PC-3 (cell line): ENCODE measurements around the gene CHST8. TPM values are rescaled to one million over a fixed set of nuclear protein-coding genes. Genes with fewer than 3 reads are reported as not detected.

Experiments used
- ATAC-seq: fragments of 200-7000 bp; cut with Tn5 transposase; 2 replicates; pipeline ENCODE4 v1.9.1; 2020; ENCODE audit warnings: mild to moderate bottlenecking, moderate library complexity
- BruUV-seq: library from RNA; stranded (reverse); fragments of 400-500 nt; replicated peaks from 2 replicates; lab custom pipeline; 2021; lab: Mats Ljungman, UMichigan
- CTCF ChIA-PET: fragments of 300-600 bp; sonication (Branson Sonifier 250); formaldehyde crosslinking; loops from one replicate; lab custom pipeline; 2022; ENCODE audit warnings: antibody characterized with exemption; lab: Charles Lee
- POLR2A ChIA-PET: fragments of 300-600 bp; sonication (Branson Sonifier 250); formaldehyde crosslinking; loops from one replicate; lab custom pipeline; 2022; ENCODE audit warnings: antibody characterized with exemption; ENCODE audit not compliant: unreplicated experiment; lab: Charles Lee
- DNase-seq: peaks from one replicate; pipeline ENCODE4 v3.0.0-alpha.2; 2015
- H2AFZ ChIP-seq: fragments of 300-600 bp; sonication (generic); 2 replicates; pipeline ENCODE4 v1.6.0; 2016; ENCODE audit warnings: antibody characterized with exemption, low read length
- H3F3A ChIP-seq: fragments of 300-600 bp; sonication (generic); one replicate; pipeline ENCODE4 v1.6.0; 2017; ENCODE audit warnings: antibody characterized with exemption, low read length, control low read depth, mild to moderate bottlenecking; ENCODE audit not compliant: unreplicated experiment
- H3K27ac ChIP-seq: fragments of 300-600 bp; sonication (generic); 2 replicates; pipeline ENCODE4 v1.5.1; 2016; ENCODE audit warnings: mild to moderate bottlenecking, low read length
- H3K27me3 ChIP-seq: fragments of 300-600 bp; sonication (generic); 2 replicates; pipeline ENCODE4 v1.6.1; 2016; ENCODE audit warnings: low read length, mixed read lengths
- H3K36me3 ChIP-seq: fragments of 300-600 bp; sonication (generic); 2 replicates; pipeline ENCODE4 v1.6.1; 2016; ENCODE audit warnings: low read depth, mixed run types, low read length, mixed read lengths
- H3K4me1 ChIP-seq: fragments of 300-600 bp; sonication (generic); 2 replicates; pipeline ENCODE4 v1.5.1; 2016; ENCODE audit warnings: low read length; ENCODE audit not compliant: insufficient read depth
- H3K4me2 ChIP-seq: fragments of 300-600 bp; sonication (generic); 2 replicates; pipeline ENCODE4 v1.6.0; 2016; ENCODE audit warnings: low read length
- H3K4me3 ChIP-seq: fragments of 300-600 bp; sonication (generic); 2 replicates; pipeline ENCODE4 v1.5.1; 2016; ENCODE audit warnings: mild to moderate bottlenecking, low read length, mixed read lengths
- H3K79me2 ChIP-seq: fragments of 300-600 bp; sonication (generic); 2 replicates; pipeline ENCODE4 v1.6.1; 2017; ENCODE audit warnings: low read length, mixed read lengths
- H3K9ac ChIP-seq: fragments of 300-600 bp; sonication (generic); 2 replicates; pipeline ENCODE4 v1.6.0; 2016; ENCODE audit warnings: mild to moderate bottlenecking, low read length
- H3K9me2 ChIP-seq: fragments of 300-600 bp; sonication (generic); replicated peaks from 2 replicates; pipeline ENCODE4 v1.6.1; 2016; ENCODE audit warnings: mixed run types, low read length, mixed read lengths
- H3K9me3 ChIP-seq: fragments of 300-600 bp; sonication (generic); 2 replicates; pipeline ENCODE4 v1.6.1; 2016; ENCODE audit warnings: low read length, mixed read lengths
- H4K20me1 ChIP-seq: fragments of 300-600 bp; sonication (generic); 2 replicates; pipeline ENCODE4 v1.6.1; 2016; ENCODE audit warnings: low read length, mixed read lengths
- EZH2 ChIP-seq: fragments of 300-600 bp; sonication (generic); IDR thresholded peaks from one replicate; pipeline ENCODE4 v1.6.1; 2017; ENCODE audit warnings: antibody characterized with exemption, mild to moderate bottlenecking, low read length; ENCODE audit not compliant: unreplicated experiment
- EZH2phosphoT487 ChIP-seq: fragments of 300-600 bp; sonication (generic); IDR thresholded peaks from 2 replicates; pipeline ENCODE4 v1.6.1; 2018; ENCODE audit warnings: mild to moderate bottlenecking, antibody characterized with exemption, low read length, borderline replicate concordance
- intact Hi-C: fragments of 100-400 bp; cut with micrococcal nuclease; formaldehyde crosslinking; loops from 2 replicates; pipeline ENCODE4 v1.9.0; 2023
- total RNA-seq: library from RNA; depleted of rRNA; stranded (reverse); fragments of >200 nt; gene quantifications from 2 replicates; pipeline ENCODE4 v1.2.3, GENCODE V29; 2014
- TF ChIP-seq, protein P1 (sequence below): fragments of 300-600 bp; sonication (generic); conservative IDR thresholded peaks from 2 replicates; pipeline ENCODE4 v1.5.1; 2017; ENCODE audit warnings: antibody characterized with exemption, low read depth, mild to moderate bottlenecking, low read length

CHST8 gene
- total RNA-seq, 1 experiment from 2014 or later: 0.36 TPM

DNA sequence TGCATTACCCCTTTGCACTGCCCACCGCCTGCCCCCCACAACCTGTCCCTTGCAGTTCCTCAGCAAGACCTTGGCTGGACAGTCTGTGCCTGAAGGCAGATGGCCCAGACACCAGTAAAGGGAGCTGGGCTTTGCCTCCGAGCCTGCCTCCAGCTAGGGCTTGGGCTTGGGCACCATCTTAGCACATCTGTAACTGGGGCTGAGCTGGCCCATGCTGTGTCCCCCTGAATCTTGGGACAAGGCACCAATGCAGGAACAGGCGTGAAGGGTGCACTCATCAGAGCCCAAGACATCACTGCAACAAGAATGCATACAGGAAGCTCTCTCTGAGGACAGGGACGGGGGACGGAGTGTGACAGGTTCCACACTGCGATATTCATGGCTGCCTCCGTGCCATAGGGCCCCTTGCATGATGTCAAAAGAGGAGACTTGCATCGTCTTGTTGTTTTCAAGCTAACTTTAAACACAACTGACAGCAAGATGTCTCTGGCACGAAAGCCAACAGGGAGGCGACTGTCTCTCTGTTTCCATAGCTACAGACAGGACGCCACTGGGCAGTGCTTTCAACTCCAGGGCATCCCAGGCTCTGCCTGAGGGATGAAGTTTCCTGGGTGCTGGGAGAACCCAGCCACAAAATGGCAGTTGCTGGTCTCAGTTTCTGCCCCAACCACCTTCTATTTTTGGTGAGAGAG, 8.7 kb upstream of the CHST8 start:
- TF ChIP-seq EZH2phosphoT487: no peak
- TF ChIP-seq EZH2: no peak
- TF ChIP-seq, protein P1, sequence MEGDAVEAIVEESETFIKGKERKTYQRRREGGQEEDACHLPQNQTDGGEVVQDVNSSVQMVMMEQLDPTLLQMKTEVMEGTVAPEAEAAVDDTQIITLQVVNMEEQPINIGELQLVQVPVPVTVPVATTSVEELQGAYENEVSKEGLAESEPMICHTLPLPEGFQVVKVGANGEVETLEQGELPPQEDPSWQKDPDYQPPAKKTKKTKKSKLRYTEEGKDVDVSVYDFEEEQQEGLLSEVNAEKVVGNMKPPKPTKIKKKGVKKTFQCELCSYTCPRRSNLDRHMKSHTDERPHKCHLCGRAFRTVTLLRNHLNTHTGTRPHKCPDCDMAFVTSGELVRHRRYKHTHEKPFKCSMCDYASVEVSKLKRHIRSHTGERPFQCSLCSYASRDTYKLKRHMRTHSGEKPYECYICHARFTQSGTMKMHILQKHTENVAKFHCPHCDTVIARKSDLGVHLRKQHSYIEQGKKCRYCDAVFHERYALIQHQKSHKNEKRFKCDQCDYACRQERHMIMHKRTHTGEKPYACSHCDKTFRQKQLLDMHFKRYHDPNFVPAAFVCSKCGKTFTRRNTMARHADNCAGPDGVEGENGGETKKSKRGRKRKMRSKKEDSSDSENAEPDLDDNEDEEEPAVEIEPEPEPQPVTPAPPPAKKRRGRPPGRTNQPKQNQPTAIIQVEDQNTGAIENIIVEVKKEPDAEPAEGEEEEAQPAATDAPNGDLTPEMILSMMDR: no peak
- H3K9ac ChIP-seq: no peak overlapping the region
- H4K20me1 ChIP-seq: no peaks in the 10 kb centered on the region
- no peaks in the 10 kb centered on the region for H3K9me2 ChIP-seq
- H2AFZ ChIP-seq: no peak overlapping the region
- no peak overlapping the region for H3K27ac ChIP-seq
- no TSS peak for BruUV-seq
- DNase-seq: no peak
- H3K79me2 ChIP-seq: no peaks in the 10 kb centered on the region
- H3K4me1 ChIP-seq: no peaks in the 10 kb centered on the region
- no peaks in the 10 kb centered on the region for H3K36me3 ChIP-seq
- POLR2A ChIA-PET: no interaction called here
- H3K9me3 ChIP-seq: no peaks in the 10 kb centered on the region
- no peak overlapping the region for H3K4me2 ChIP-seq
- intact Hi-C loops: no loop called here
- no peak for ATAC-seq
- no peaks in the 10 kb centered on the region for H3F3A ChIP-seq
- CTCF ChIA-PET: no interaction called here
- no peak overlapping the region for H3K4me3 ChIP-seq
- peaks cover 30% of the 10 kb centered on the region for H3K27me3 ChIP-seq

DNA sequence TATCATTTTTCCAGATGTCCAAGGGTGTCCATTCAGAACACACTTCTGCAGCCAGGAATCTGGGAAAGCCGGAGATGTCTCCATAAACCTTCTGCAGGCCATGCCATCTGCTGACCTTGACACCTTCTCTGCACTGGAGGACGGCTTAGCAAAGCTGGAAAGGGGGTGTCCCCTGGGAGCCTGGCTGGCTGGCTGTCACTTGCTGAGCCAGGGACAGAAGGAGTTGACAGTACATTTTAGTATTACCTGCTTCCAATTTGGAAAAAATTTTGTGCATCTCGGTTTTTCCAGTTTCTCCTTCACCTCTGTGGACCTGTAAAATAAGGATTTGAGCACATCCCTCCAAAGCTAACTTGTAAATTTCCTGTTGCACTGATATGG, 8.1 kb upstream of the CHST8 start:
- no peak for TF ChIP-seq EZH2phosphoT487
- TF ChIP-seq EZH2: no peak
- TF ChIP-seq, protein P1: no peak
- H4K20me1 ChIP-seq: no peaks in the 10 kb centered on the region
- no peaks in the 10 kb centered on the region for H3K9me3 ChIP-seq
- H3K9ac ChIP-seq: no peak overlapping the region
- H3K9me2 ChIP-seq: no peaks in the 10 kb centered on the region
- H3K79me2 ChIP-seq: no peaks in the 10 kb centered on the region
- ChIA-PET CTCF (no interaction called here), POLR2A (no interaction called here)
- no peak overlapping the region for H3K27ac ChIP-seq
- peaks cover 30% of the 10 kb centered on the region for H3K27me3 ChIP-seq
- H3K4me1 ChIP-seq: no peaks in the 10 kb centered on the region
- H2AFZ ChIP-seq: no peak overlapping the region
- H3F3A ChIP-seq: no peaks in the 10 kb centered on the region
- H3K36me3 ChIP-seq: no peaks in the 10 kb centered on the region
- intact Hi-C loops: no loop called here
- no peak overlapping the region for H3K4me3 ChIP-seq
- H3K4me2 ChIP-seq: no peak overlapping the region
- no peak for ATAC-seq
- BruUV-seq: no TSS peak
- no peak for DNase-seq

DNA sequence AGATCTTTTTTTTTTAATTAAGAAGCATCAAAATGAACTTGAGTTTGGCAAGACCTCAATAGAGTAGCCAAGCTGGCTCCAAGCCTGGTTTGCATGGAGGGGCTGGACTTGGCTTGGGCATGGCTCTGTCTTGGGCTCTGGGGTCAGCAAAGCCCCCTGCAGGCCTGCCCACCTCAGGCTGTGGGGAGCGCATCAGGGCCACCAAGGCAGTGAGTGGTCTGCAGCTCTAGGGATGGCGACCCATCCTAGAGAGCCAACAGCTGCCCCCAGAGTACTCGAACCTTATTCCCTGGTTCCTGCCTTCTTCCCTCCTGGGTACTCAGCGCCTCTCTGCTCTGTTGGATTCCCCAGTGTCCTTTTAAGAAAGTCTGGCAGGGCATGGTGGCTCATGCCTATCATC, 5.4 kb upstream of the CHST8 start:
- DNase-seq (no peak), ATAC-seq (no peak)
- no TSS peak for BruUV-seq
- intact Hi-C loops: no loop called here
- no peaks in the 10 kb centered on the region for H3K79me2 ChIP-seq
- no peaks in the 10 kb centered on the region for H3K36me3 ChIP-seq
- POLR2A ChIA-PET: no interaction called here
- peaks cover 45% of the 10 kb centered on the region for H3K27me3 ChIP-seq
- no peak overlapping the region for H3K9ac ChIP-seq
- no peak overlapping the region for H3K4me2 ChIP-seq
- no peaks in the 10 kb centered on the region for H3K9me3 ChIP-seq
- no peak overlapping the region for H3K27ac ChIP-seq
- no peaks in the 10 kb centered on the region for H3K4me1 ChIP-seq
- H3K4me3 ChIP-seq: no peak overlapping the region
- CTCF ChIA-PET: no interaction called here
- H3K9me2 ChIP-seq: no peaks in the 10 kb centered on the region
- H2AFZ ChIP-seq: no peak overlapping the region
- TF ChIP-seq EZH2 (no peak), EZH2phosphoT487 (no peak)
- TF ChIP-seq, protein P1: no peak
- no peaks in the 10 kb centered on the region for H3F3A ChIP-seq
- no peaks in the 10 kb centered on the region for H4K20me1 ChIP-seq
